Gastroesophageal sphincter (tissue), 3 donors: Measurements from ENCODE around the gene PBX3.

ENCODE experiments used
- CTCF ChIP-seq, 4 experiments: fragments of 200-600 bp in 2 of 4; fragments of 450-650 bp in 2 of 4; sonication (generic) in 1 of 4; IDR thresholded peaks; one replicate each; pipeline ENCODE4 v1.5.1; 2017 to 2019; ENCODE audit warnings: antibody characterized with exemption in 4 of 4, mild to moderate bottlenecking in 2 of 4, moderate library complexity in 2 of 4
- EP300 ChIP-seq: sonication (generic); formaldehyde crosslinking; IDR thresholded peaks from one replicate; pipeline ENCODE4 v1.6.1; 2017; ENCODE audit warnings: antibody characterized with exemption, mild to moderate bottlenecking
- POLR2A ChIP-seq, 2 donors: fragments of 450-650 bp; IDR thresholded peaks; one replicate each; pipeline ENCODE4 v1.6.1; 2017; ENCODE audit warnings: antibody characterized with exemption in 2 of 2, mild to moderate bottlenecking in 2 of 2, moderate library complexity in 1 of 2

GRCh38 chr9:125973547-125973946, 226.4 kb downstream of the PBX3 start:
- TF ChIP-seq CTCF (IDR thresholded peaks at IDR 0.05), result no peak
- TF ChIP-seq EP300, result no peak
- no peak for TF ChIP-seq POLR2A (IDR thresholded peaks at IDR 0.05)
